GM11168 (cell line): ENCODE results near the gene ABCF3.

Source experiments
- in situ Hi-C: fragments of 300-500 bp; cut with MboI; formaldehyde crosslinking; loops from one replicate; pipeline ENCODE4 v1.12.0; 2022; ENCODE audit warnings: low sequenced_read_pairs; ENCODE audit not compliant: unreplicated experiment

ABCF3 gene

GRCh38 chr3:184165543-184165942 lies 20.5 kb upstream of the ABCF3 start:
- in situ Hi-C loops: no loop called here

- in situ Hi-C loops: no loop called here
Measured at GRCh38 chr3:184166671-184167070, 19.3 kb upstream of the ABCF3 start.

GRCh38 chr3:184167786-184168185 lies 18.2 kb upstream of the ABCF3 start:
- in situ Hi-C loops: no loop called here

GRCh38 chr3:184168363-184169120 lies 17.5 kb upstream of the ABCF3 start:
- in situ Hi-C loops: no loop called here

GRCh38 chr3:184169896-184170875 lies 15.8 kb upstream of the ABCF3 start:
- in situ Hi-C loops: no loop called here

- in situ Hi-C loops: no loop called here
Measured at GRCh38 chr3:184171562-184171961, 14.4 kb upstream of the ABCF3 start.

GRCh38 chr3:184172681-184173373 lies 13.2 kb upstream of the ABCF3 start:
- in situ Hi-C loops: no loop called here

- in situ Hi-C loops: no loop called here
Measured at GRCh38 chr3:184173374-184173722, 12.7 kb upstream of the ABCF3 start.

GRCh38 chr3:184174284-184174645 lies 11.7 kb upstream of the ABCF3 start:
- in situ Hi-C loops: no loop called here

GRCh38 chr3:184174646-184175492 lies 11.1 kb upstream of the ABCF3 start, which contains the start of gene AP2M1:
AP2M1 (plus strand) TSS chr3:184174855; CDS start chr3:184176994, 2,139 bp downstream.
- in situ Hi-C loops: no loop called here

GRCh38 chr3:184175506-184175905 lies 10.5 kb upstream of the ABCF3 start:
- in situ Hi-C loops: no loop called here

GRCh38 chr3:184175981-184176376 lies 10.0 kb upstream of the ABCF3 start:
- in situ Hi-C loops: no loop called here

- in situ Hi-C loops: no loop called here
Measured at GRCh38 chr3:184176377-184177330, 9.3 kb upstream of the ABCF3 start.

GRCh38 chr3:184177331-184177731 lies 8.7 kb upstream of the ABCF3 start:
- in situ Hi-C loops: no loop called here

- in situ Hi-C loops: no loop called here
Measured at GRCh38 chr3:184177767-184178306, 8.2 kb upstream of the ABCF3 start.

- in situ Hi-C loops: no loop called here
Measured at GRCh38 chr3:184178521-184179138, 7.4 kb upstream of the ABCF3 start.

- in situ Hi-C loops: no loop called here
Measured at GRCh38 chr3:184180165-184180564, 5.8 kb upstream of the ABCF3 start.

- in situ Hi-C loops: no loop called here
Measured at GRCh38 chr3:184181596-184181995, 4.4 kb upstream of the ABCF3 start.
